ENCODE results near the gene IL31RA. TPM values are rescaled to one million over a fixed set of nuclear protein-coding genes. Genes with fewer than 3 reads are reported as not detected.
"Not testable (repeated sequence)": the region's sequence is repeated elsewhere in the genome, so short reads cannot be mapped to it uniquely, and the experiment has no call there.

The IL31RA gene
- 7.6 and 10.5 TPM in 2 replicates for total RNA-seq (2014; rRNA removed; shearing (Covaris generic))

DNA sequence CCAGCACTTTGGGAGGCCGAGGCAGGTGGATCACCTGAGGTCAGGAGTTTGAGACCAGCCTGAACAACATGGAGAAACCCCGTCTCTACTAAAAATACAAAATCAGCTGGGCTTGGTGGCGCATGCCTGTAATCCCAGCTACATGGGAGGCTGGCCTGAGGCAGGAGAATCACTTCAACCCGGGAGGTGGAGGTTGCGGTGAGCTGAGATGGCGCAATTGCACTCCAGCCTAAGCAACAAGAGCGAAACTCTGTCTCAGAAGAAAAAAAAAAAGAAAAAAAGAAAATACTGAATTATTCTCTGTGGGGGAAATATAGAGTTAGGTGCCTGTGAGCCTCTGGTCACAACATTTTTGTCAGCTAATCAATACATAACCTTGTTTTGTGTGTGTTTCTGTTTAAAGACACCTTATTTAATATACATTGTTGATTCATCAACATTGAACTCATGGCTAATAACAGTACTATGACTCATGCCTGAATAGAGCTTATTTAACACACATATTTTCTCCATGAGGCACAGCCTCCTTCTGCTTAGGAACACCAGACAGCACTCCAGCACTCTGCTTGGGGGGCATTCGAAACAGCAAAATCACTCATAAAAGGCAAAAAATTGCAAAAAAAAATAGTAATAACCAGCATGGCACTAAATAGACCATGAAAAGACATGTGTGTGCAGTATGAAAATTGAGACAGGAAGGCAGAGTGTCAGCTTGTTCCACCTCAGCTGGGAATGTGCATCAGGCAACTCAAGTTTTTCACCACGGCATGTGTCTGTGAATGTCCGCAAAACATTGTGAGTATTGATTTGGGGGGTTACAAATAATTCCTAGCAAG, at the start of gene IL31RA:
Gene IL31RA, plus strand, starts transcription at position 519 of the 836 bp plus-strand sequence. Its CDS starts 214 bp downstream, at position 733.
- DNase-seq (ENCODE audit: low spot score): peak; percentile 81

DNA sequence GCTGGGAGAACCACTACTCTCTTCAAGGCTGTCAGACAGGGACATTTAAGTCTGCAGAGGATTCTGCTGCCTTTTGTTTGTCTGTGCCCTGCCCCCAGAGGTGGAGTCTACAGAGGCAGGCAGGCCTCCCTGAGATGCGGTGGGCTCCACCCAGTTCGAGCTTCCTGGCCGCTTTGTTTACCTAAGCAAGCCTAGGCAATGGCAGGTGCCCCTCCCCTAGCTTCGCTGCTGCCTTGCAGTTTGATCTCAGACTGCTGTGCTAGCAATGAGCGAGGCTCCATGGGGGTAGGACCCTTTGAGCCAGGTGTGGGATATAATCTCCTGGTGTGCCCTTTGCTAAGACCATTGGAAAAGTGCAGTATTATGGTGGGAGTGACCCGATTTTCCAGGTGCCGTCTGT, 42.3 kb upstream of the IL31RA start:
- not testable (repeated sequence) for DNase-seq (ENCODE audit: low spot score)

DNA sequence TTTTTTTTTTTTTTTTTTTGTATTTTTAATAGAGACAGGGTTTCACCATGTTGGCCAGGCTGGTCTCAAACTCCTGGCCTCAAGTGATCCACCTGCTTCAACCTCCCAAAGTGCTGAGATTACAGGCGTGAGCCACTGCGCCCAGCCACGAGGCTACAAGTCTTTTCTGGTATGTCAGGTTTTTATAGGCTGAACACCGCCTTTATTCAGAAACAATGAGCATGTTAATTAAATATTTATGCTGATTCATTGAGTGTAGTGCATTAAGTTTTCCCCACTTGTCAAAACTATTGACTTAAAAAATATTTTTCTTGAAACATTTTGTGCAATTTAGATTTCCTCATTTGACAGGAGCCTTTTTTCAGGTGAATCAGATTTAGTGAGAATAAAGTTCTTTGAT, 35.2 kb upstream of the IL31RA start:
- DNase-seq (ENCODE audit: low spot score): not testable (repeated sequence)

- peak; percentile 78 for DNase-seq (ENCODE audit: low spot score)
These were observed 34.8 kb upstream of the IL31RA start for GRCh38 chr5:55816342-55816741.

DNA sequence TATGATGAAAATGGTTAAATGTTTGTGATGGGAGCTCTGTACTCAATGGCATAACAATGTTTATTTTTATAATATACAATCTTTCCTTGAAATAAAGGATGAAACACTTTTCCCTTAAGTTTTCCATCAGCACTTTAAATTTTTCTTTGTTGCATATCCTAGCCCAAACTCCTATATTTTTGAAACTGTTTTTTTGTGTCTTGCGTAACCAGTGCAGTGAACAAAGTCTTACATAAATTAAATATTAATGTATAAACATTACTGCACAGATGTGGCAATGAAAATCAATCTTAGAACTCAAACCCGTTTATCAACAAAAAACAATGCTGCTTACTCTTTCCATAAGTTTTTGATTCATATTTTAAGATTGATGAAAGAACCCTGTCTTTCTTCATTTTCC, 34.1 kb upstream of the IL31RA start:
- no peak for DNase-seq (ENCODE audit: low spot score)

GRCh38 chr5:55820488-55820887, 30.7 kb upstream of the IL31RA start:
- no peak for DNase-seq (ENCODE audit: low spot score)

DNA sequence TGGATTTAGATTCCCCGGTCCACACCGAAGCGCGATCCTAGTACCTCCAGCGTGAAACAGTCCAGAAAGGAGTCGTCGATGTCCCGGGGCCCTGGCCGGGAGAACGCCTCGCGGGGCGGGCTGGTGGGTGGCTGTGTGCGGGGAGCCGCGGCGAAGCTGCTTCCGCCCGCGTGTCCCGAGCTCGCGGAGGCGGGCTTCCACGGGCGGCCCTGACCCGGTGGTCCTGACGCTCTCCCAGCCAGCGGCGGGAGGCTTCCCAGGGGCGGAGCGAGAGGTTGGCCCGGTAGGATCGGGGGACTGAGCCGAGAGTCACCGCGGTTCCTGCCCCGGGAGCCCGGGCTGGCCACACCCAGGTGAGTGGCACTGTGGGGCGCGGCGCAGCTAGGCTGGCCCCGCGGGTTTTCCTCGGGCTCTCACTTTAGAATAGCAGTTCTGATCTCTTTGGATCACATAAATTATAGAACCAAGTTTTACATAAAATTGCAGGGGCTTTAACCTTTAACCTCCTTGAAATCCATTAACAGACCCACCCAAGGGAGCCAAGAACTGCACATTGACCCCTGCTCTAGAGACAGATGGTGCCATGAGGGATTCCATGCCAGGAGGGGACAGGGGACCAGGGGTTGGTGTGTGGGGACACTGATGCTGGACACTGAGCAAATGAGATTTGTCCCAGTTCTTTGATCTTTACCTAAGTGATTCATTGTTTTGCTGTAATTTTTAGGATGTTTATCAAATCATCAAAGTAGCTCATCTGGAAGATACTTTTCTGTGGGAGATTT, 29.2 kb upstream of the IL31RA start:
- no peak for DNase-seq (ENCODE audit: low spot score)

DNA sequence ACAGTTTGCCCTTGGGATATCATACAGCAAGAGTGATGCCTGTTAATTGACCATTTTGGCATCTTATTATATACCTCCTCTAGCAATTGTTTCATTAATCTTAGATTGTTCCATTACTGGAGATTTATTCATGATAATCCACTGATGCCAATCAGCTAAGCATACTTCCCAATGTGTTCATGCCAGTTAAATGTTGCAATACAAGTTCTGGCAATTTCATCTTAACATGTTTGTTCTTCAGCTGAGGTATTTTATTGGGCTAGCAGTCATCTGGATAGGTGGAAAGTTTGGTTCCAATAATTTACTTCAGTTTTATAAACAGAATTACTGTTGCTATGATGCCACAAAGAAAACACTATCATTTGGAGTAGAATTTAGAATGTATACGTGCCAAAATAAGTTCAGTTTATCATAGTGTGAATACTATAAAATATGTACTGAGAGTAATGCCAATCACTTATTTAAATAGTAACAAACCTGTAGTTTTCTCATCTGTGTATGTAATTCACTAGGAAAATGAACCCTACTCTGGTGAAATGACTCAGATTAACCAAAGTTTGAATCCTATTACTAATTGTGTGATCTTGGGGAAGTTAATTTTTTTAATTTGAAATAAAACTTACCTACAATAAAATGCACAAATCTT, 27.9 kb upstream of the IL31RA start:
- DNase-seq (ENCODE audit: low spot score): no peak

DNA sequence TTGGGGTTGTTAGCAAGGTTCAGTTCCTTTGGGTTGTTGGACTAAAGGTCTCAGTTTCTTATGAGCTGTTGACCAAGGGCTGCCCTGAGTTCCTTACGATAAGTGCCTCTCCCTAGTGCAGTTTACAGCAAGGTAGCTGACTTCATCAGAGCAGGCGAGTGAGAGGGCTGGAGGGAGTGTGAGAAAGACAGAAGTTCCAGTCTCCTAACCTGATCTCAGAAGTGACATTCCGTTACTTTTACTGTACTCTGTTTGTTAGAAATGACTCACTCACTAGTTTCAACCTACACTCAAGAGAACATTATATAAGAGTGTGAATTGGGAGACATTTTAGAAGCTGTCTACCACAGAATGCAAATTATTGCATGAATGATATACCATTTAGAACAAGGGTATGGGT, 21.2 kb upstream of the IL31RA start:
- DNase-seq (ENCODE audit: low spot score): no peak

DNA sequence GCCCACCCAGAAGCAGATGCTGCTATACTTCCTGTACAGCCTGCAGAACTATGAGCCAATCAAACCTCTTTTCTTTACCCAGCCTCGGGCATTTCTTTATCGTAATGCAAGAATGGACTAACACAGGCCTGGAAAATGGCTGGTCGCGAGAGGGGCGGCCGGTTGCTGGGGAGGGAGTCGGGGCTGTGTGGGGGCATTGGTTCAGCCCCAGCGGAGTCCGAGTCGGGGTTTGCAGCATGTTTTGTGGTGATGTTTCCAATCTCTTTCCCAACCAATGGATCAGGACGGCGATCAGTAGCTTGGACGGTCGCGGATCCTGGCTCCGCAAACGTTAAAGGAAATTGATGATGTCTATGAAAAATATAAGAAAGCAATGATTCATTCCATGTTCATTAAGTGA, 18.7 kb upstream of the IL31RA start:
- DNase-seq (ENCODE audit: low spot score): no peak

DNA sequence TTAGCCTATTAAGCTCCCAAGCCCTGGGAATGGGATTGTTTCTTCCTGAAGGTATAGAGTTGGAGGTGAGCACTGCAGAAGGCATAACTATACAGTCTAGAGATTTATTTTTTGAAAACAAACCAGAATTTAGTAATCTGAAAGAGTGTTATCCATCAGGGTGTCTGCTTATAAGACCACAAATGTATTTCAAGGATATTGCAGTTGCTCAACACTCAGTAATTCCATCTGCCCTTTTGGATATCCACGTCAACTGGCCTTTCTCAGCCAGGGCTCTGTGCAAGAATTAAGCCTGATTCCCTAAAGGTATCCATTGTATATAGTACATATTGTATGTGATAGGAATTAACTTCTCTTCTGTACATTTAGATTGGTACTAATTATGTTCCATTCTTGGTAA, 15.0 kb upstream of the IL31RA start:
- no peak for DNase-seq (ENCODE audit: low spot score)

DNA sequence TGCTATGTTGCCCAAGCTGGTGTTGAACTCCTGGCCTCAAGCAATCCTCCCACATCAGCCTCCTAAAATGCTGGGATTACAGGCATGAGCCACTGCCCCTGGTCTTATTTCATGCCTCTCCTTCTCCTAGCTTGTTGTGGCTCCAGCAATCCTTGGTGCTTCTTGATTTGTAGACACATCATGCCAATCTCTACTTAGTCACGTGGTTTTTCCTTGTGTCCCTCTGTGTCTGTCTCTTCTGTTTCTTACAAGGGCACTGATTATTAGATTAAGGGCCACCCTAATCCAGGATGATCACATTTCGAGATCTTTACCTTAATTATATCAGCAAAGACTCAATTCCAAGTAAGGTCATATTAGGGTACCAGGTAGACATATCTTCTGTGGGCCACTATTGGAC, 9.2 kb upstream of the IL31RA start:
- no peak for DNase-seq (ENCODE audit: low spot score)

DNA sequence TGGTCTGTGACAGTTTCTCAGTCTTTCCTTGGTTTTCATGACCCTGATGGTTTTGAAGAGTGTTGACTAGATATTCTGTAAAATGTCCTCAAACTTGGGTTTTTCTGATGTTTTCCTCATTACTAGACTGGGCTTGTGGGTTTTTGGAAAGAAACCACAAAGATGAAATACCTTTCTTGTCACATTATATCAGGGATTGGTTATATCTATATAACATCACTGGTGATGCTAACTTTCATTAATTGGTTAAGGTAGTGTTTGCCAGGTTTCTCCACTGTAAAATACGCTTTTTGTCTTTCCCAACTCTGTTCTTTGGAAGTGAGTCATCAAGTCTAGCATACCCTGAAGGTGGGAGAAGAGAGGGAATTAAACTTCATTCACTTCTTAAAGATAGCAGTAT, 3.3 kb upstream of the IL31RA start:
- no peak for DNase-seq (ENCODE audit: low spot score)

- no peak for DNase-seq (ENCODE audit: low spot score)
These were observed 2.4 kb upstream of the IL31RA start for GRCh38 chr5:55848783-55849182.

- no peak for DNase-seq (ENCODE audit: low spot score)
These were observed 470 bp downstream of the IL31RA start for GRCh38 chr5:55851675-55851979.

GRCh38 chr5:55852503-55852902, 1.3 kb downstream of the IL31RA start:
- no peak for DNase-seq (ENCODE audit: low spot score)

DNA sequence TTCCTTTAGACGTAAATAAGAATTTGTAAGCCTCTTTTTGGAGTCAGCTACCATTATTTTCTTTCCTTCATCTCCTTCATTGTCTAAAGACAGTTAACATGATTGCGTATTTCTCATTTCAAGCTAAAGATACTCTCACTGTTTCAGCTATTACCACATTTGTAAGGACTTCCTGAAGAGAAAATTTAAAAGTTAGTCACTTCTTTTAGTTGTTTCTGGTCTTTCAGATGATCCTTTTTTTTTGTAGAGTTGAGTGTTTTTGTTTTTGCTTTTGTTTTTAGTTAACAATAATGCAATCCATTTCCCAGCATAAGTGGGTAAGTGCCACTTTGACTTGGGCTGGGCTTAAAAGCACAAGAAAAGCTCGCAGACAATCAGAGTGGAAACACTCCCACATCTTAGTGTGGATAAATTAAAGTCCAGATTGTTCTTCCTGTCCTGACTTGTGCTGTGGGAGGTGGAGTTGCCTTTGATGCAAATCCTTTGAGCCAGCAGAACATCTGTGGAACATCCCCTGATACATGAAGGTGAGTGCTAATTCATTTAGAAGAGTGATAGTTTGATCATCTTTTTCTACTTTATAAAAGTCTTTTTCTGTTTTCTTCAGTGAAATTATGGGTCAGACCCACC, 2.0 kb downstream of the IL31RA start:
- no peak for DNase-seq (ENCODE audit: low spot score)

GRCh38 chr5:55853818-55854217, 2.7 kb downstream of the IL31RA start:
- no peak for DNase-seq (ENCODE audit: low spot score)

- peak; percentile 58 for DNase-seq (ENCODE audit: low spot score)
These were observed 4.4 kb downstream of the IL31RA start for GRCh38 chr5:55855509-55855908.

DNA sequence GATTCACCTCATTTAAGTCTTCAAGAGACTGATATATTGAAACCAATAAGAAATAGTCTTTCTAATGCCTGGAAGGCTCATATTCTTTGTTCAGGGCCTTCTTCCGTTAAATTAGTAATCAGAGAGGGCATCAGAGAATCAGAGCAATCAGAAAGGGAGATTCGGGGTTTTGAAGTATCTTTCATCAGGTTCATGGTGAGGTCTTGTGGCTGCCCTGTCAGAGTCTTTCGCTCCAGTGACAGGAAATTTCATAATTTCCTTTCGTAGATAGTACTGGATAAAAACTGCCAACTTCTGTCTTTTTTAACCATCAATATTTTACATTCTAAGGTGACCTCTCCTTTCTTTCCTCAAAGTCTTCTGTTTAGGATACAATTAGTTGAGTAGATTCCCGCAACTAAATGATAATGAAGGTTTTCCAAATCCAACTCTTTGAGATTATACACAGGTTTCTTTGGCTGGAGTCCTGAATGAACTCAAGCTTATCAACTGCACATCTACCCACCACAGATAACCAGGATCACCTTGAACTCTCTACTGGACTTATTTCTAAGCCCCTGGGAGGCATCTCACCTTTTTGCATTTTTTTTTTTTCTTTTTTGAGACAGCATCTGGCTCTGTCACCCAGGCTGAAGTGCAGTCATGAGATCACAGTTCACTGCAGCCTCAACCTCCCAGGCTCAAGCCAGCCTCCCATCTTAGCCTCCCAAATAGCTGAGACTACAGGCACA, 5.5 kb downstream of the IL31RA start:
- DNase-seq (ENCODE audit: low spot score): no peak

DNA sequence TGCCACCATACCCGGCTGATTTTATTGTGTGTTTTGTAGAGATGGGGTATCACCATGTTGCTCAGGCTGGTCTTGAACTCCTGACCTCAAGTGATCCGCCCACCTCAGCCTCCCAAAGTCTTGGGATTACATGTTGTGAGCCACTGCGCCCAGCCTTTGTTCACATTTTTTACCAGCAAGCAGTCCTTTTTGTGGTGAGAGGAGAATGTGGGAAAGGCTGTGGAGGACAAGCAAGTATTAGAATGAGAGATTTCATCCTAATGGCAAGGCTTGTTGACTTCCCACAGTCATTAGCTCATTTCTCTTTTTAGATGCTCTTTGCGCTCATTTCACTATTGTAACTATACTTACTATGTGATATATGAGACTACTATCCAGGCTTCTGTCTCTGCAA, 6.1 kb downstream of the IL31RA start:
- DNase-seq (ENCODE audit: low spot score): no peak

DNA sequence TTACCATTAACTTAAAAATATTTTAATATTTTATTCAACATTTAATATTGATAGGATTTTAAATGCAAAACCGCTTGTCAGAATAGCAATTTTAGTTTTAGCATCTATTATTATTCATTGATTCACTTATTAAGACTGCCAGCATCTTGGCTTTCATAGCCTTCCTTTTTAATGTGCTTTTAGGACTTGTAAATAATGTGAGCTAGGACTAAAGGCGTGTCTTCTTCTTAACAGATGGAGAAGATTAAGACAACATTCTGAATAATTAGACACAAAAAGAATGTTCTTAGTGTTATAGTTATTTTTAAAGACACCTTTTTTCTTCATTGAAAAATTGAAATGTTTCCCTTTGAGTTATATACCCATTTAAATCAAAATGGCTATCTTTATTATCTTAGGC, 6.9 kb downstream of the IL31RA start:
- DNase-seq (ENCODE audit: low spot score): no peak
